ENCODE results near the gene AMOTL1. TPM values are rescaled to one million over a fixed set of nuclear protein-coding genes. Genes with fewer than 3 reads are reported as not detected.

AMOTL1 gene
- total and polyA plus RNA-seq, 7 donors: 0.69 to 161 (median 96.3) TPM

GRCh38 chr11:94925422-94926270, 157.5 kb downstream of the AMOTL1 start:
- intact Hi-C loops (cut with DNase I): no loop called here
- DNase-seq: no peak
- Histone ChIP-seq H3K9me3 (no peaks in the 10 kb centered on the region), H3K4me1 (peaks cover 0 to 28% (median 20%) of the 10 kb centered on the region in 4 donors), H3K27me3 (no peaks in the 10 kb centered on the region), H3K36me3 (no peaks in the 10 kb centered on the region), H3K27ac (peak overlapping the region; percentile 53 to 78 (median 70)), H3K4me3 (no peak overlapping the region)
- no peak for TF ChIP-seq POLR2AphosphoS5 (IDR thresholded peaks at IDR 0.05)
- no peak for TF ChIP-seq POLR2A (IDR thresholded peaks at IDR 0.05)
- no peak for TF ChIP-seq EP300 (IDR thresholded peaks at IDR 0.05)
- TF ChIP-seq CTCF (IDR thresholded peaks at IDR 0.05): no peak
- WGBS, 2 donors: 44 to 48% methylated on average over 7 of the region's 7 CpGs

GRCh38 chr11:94926271-94926625, 158.1 kb downstream of the AMOTL1 start:
- Histone ChIP-seq H3K36me3 (no peaks in the 10 kb centered on the region), H3K9me3 (no peaks in the 10 kb centered on the region), H3K27me3 (no peaks in the 10 kb centered on the region), H3K4me3 (no peak overlapping the region), H3K4me1 (peaks cover 0 to 28% (median 20%) of the 10 kb centered on the region in 4 donors), H3K27ac (peak overlapping the region; percentile 53 to 78 (median 70))
- DNase-seq: no peak
- intact Hi-C loops (cut with DNase I): no loop called here
- TF ChIP-seq POLR2AphosphoS5 (IDR thresholded peaks at IDR 0.05) (no peak), POLR2A (IDR thresholded peaks at IDR 0.05) (no peak), EP300 (IDR thresholded peaks at IDR 0.05) (no peak), CTCF (IDR thresholded peaks at IDR 0.05) (no peak)

Other genes starting within 250 kb of the AMOTL1 start
- 1 to 10 TPM; 5.6 to 8.4 (median 7.4) TPM for gene FUT4, start 224.4 kb upstream of the AMOTL1 start, total RNA-seq
- gene FUT4, start 224.4 kb upstream of the AMOTL1 start, polyA plus RNA-seq: 1 to 10 TPM; 3.5 to 9.1 (median 4.8) TPM
- gene PIWIL4, start 201.0 kb upstream of the AMOTL1 start, total RNA-seq: 1 to 10 TPM; 3.5 to 8.1 (median 4.6) TPM
- 1 to 10 TPM; 3.5 to 5.4 (median 3.9) TPM for gene PIWIL4, start 201.0 kb upstream of the AMOTL1 start, polyA plus RNA-seq
- 10 to 100 TPM; 39.8 to 69.9 (median 47.3) TPM for gene CWC15, start 205.2 kb downstream of the AMOTL1 start, total RNA-seq
- gene CWC15, start 205.2 kb downstream of the AMOTL1 start, polyA plus RNA-seq: 10 to 100 TPM; 42.0 to 51.1 (median 48.3) TPM
- under 1 TPM in 3 of 4 donors, not detected in 1; 0.33 to 0.55 (median 0.36) TPM for gene KDM4D, start 205.4 kb downstream of the AMOTL1 start, total RNA-seq
- gene KDM4D, start 205.4 kb downstream of the AMOTL1 start, polyA plus RNA-seq: under 1 TPM in 2 of 3 donors, not detected in 1; 0.55 to 0.60 TPM

All from sigmoid colon (tissue), 7 donors.